GM12801 (cell line): ENCODE measurements around the gene GABPB2.

Experiments
- TF ChIP-seq, protein P1 (sequence below): IDR thresholded peaks from one replicate; pipeline ENCODE4 v1.5.1; 2011; ENCODE audit warnings: control low read depth; ENCODE audit not compliant: insufficient read length; ENCODE audit errors: extremely low read depth

GABPB2 gene

GRCh38 chr1:151167116-151167515 lies 96.6 kb downstream of the GABPB2 start:
- TF ChIP-seq, protein P1, sequence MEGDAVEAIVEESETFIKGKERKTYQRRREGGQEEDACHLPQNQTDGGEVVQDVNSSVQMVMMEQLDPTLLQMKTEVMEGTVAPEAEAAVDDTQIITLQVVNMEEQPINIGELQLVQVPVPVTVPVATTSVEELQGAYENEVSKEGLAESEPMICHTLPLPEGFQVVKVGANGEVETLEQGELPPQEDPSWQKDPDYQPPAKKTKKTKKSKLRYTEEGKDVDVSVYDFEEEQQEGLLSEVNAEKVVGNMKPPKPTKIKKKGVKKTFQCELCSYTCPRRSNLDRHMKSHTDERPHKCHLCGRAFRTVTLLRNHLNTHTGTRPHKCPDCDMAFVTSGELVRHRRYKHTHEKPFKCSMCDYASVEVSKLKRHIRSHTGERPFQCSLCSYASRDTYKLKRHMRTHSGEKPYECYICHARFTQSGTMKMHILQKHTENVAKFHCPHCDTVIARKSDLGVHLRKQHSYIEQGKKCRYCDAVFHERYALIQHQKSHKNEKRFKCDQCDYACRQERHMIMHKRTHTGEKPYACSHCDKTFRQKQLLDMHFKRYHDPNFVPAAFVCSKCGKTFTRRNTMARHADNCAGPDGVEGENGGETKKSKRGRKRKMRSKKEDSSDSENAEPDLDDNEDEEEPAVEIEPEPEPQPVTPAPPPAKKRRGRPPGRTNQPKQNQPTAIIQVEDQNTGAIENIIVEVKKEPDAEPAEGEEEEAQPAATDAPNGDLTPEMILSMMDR: no peak

GRCh38 chr1:151171190-151171589 lies 100.6 kb downstream of the GABPB2 start:
- TF ChIP-seq, protein P1: no peak
